A673 (cell line): ENCODE data around the gene CLASP1. TPM values are rescaled to one million over a fixed set of nuclear protein-coding genes. Genes with fewer than 3 reads are reported as not detected.
"Not testable (repeated sequence)": the region's sequence is repeated elsewhere in the genome, so short reads cannot be mapped to it uniquely, and the experiment has no call there.

Experiments
- BruUV-seq: library from RNA; stranded (reverse); fragments of 400-500 nt; replicated peaks from 2 replicates; lab custom pipeline; 2021; lab: Mats Ljungman, UMichigan
- CTCF ChIA-PET: fragments of 300-600 bp; sonication (Branson Sonifier 250); formaldehyde crosslinking; loops from one replicate; lab custom pipeline; 2022; ENCODE audit warnings: antibody characterized with exemption; lab: Charles Lee
- POLR2A ChIA-PET: fragments of 300-600 bp; sonication (Branson Sonifier 250); formaldehyde crosslinking; loops from one replicate; lab custom pipeline; 2022; ENCODE audit warnings: antibody characterized with exemption; ENCODE audit not compliant: low non-redundant PET; lab: Charles Lee
- DNase-seq: peaks from one replicate; pipeline ENCODE4 v3.0.0-alpha.2; 2015; ENCODE audit warnings: low spot score
- H3K27ac ChIP-seq: fragments of 200-600 bp; sonication (generic); 2 replicates; pipeline ENCODE4 v1.5.1; 2016; ENCODE audit warnings: mixed run types, low read depth, mild to moderate bottlenecking, mixed read lengths, antibody characterized with exemption, low read length; ENCODE audit not compliant: poor library complexity, severe bottlenecking
- H3K27me3 ChIP-seq: fragments of 200-600 bp; sonication (generic); replicated peaks from 2 replicates; pipeline ENCODE4 v1.6.1; 2017; ENCODE audit warnings: mixed run types, low read depth, mild to moderate bottlenecking, mixed read lengths, antibody characterized with exemption, low read length; ENCODE audit not compliant: insufficient read depth, poor library complexity
- H3K36me3 ChIP-seq: fragments of 200-600 bp; sonication (generic); 2 replicates; pipeline ENCODE4 v1.6.1; 2016; ENCODE audit warnings: mixed run types, mild to moderate bottlenecking, mixed read lengths, antibody characterized with exemption, low read length; ENCODE audit not compliant: insufficient read depth, poor library complexity, severe bottlenecking
- H3K4me1 ChIP-seq: fragments of 200-600 bp; sonication (generic); 2 replicates; pipeline ENCODE4 v1.6.1; 2017; ENCODE audit warnings: mixed run types, mild to moderate bottlenecking, mixed read lengths, antibody characterized with exemption, low read length; ENCODE audit not compliant: insufficient read depth, poor library complexity, severe bottlenecking
- H3K4me3 ChIP-seq: fragments of 200-600 bp; sonication (generic); 2 replicates; pipeline ENCODE4 v1.5.1; 2016; ENCODE audit warnings: low read depth, mixed run types, mild to moderate bottlenecking, mixed read lengths, low read length; ENCODE audit not compliant: poor library complexity, severe bottlenecking
- H3K9me3 ChIP-seq: fragments of 200-600 bp; sonication (generic); 2 replicates; pipeline ENCODE4 v1.6.1; 2016; ENCODE audit warnings: mixed run types, low read depth, mild to moderate bottlenecking, mixed read lengths, antibody characterized with exemption, low read length; ENCODE audit not compliant: poor library complexity, severe bottlenecking
- CTCF ChIP-seq: fragments of 300-800, 200-600 bp; sonication (generic); conservative IDR thresholded peaks from 2 replicates; pipeline ENCODE4 v1.5.1; 2017; ENCODE audit warnings: low read depth, mild to moderate bottlenecking, antibody characterized with exemption, low read length, moderate library complexity, mixed read lengths
- EZH2 ChIP-seq: fragments of 200-600 bp; sonication (generic); IDR thresholded peaks from 2 replicates; pipeline ENCODE4 v1.6.1; 2017; ENCODE audit warnings: borderline replicate concordance, low read depth, mild to moderate bottlenecking, mixed read lengths, antibody characterized with exemption, low read length; ENCODE audit not compliant: poor library complexity, severe bottlenecking
- intact Hi-C: fragments of 100-400 bp; cut with micrococcal nuclease; formaldehyde crosslinking; loops from one replicate; pipeline ENCODE4 v1.10.0; 2022; ENCODE audit not compliant: unreplicated experiment
- total RNA-seq: library from RNA; stranded (reverse); gene quantifications from 2 replicates; pipeline ENCODE4 v1.2.3, GENCODE V29; 2021

Gene CLASP1
- total RNA-seq, 1 experiment from 2014 or later = 69.1 TPM

- intact Hi-C loops = no loop called here
- no peak for DNase-seq
- Histone ChIP-seq H3K9me3 (no peaks in the 10 kb centered on the region), H3K27me3 (no peaks in the 10 kb centered on the region), H3K4me1 (no peaks in the 10 kb centered on the region), H3K36me3 (no peaks in the 10 kb centered on the region), H3K4me3 (no peak overlapping the region), H3K27ac (no peak overlapping the region)
- ChIA-PET POLR2A (no interaction called here), CTCF (no interaction called here)
- TF ChIP-seq EZH2 = no peak
- BruUV-seq = no TSS peak
These were observed 10.7 kb upstream of the CLASP1 start for GRCh38 chr2:121659933-121660332.

GRCh38 chr2:121658393-121658792, 9.1 kb upstream of the CLASP1 start:
- H3K4me3 ChIP-seq, CTCF ChIA-PET, H3K4me1 ChIP-seq, BruUV-seq, intact Hi-C loops, POLR2A ChIA-PET, H3K27me3 ChIP-seq, H3K9me3 ChIP-seq, H3K36me3 ChIP-seq, DNase-seq, H3K27ac ChIP-seq: not testable (repeated sequence)

- no peak overlapping the region for H3K4me3 ChIP-seq
- intact Hi-C loops = no loop called here
- no peak overlapping the region for H3K27ac ChIP-seq
- TF ChIP-seq EZH2 (no peak), CTCF (no peak)
- no peaks in the 10 kb centered on the region for H3K36me3 ChIP-seq
- no peaks in the 10 kb centered on the region for H3K9me3 ChIP-seq
- no peaks in the 10 kb centered on the region for H3K4me1 ChIP-seq
- H3K27me3 ChIP-seq = no peaks in the 10 kb centered on the region
- ChIA-PET POLR2A (no interaction called here), CTCF (no interaction called here)
- no peak for DNase-seq
- BruUV-seq = no TSS peak
These were observed 3.8 kb upstream of the CLASP1 start for GRCh38 chr2:121653035-121653434.

GRCh38 chr2:121650315-121650930, 1.2 kb upstream of the CLASP1 start:
- Histone ChIP-seq H3K4me1 (peaks cover 5% of the 10 kb centered on the region), H3K27me3 (no peaks in the 10 kb centered on the region), H3K36me3 (no peaks in the 10 kb centered on the region), H3K4me3 (peak overlapping the region; percentile 97), H3K27ac (peak overlapping the region; percentile 93), H3K9me3 (no peaks in the 10 kb centered on the region)
- DNase-seq = peak; percentile 21
- ChIA-PET POLR2A (interaction anchor here (0.7 to 1.2 kb wide), 2 partner anchors 85 to 119 kb away, joined by 3 to 4 read pairs; no protein-coding TSS in a partner anchor), CTCF (interaction anchor here (1.2 kb wide), 1 partner anchor 120 kb away, joined by 5 read pairs; the partner anchor contains the start of gene RNU4ATAC)
- intact Hi-C loops = no loop called here
- no peak for TF ChIP-seq EZH2
- no peak for TF ChIP-seq CTCF
- BruUV-seq = TSS peak; percentile 70
